K562 (cell line): ENCODE data around the gene SPAM1. TPM values are rescaled to one million over a fixed set of nuclear protein-coding genes. Genes with fewer than 3 reads are reported as not detected.

ENCODE experiments used
- DIDO1 ChIP-seq: fragments of 450-650 bp; IDR thresholded peaks from 2 replicates; pipeline ENCODE4 v1.6.1; 2016; ENCODE audit warnings: low read depth, missing biosample characterization, missing genetic modification characterization
- EP400 ChIP-seq: fragments of 450-650 bp; IDR thresholded peaks from 2 replicates; pipeline ENCODE4 v1.6.1; 2017; ENCODE audit warnings: antibody characterized with exemption, mild to moderate bottlenecking, moderate library complexity
- MAFF ChIP-seq: IDR thresholded peaks from 2 replicates; pipeline ENCODE4 v1.6.1; 2012; ENCODE audit warnings: low read length, improper control_type of control experiment
- MIER1 ChIP-seq: fragments of 450-650 bp; IDR thresholded peaks from 2 replicates; pipeline ENCODE4 v1.6.1; 2016; ENCODE audit warnings: antibody characterized with exemption, mild to moderate bottlenecking, low read depth
- RBBP5 ChIP-seq: fragments of 200-600 bp; sonication (generic); IDR thresholded peaks from 2 replicates; pipeline ENCODE4 v1.6.1; 2012; ENCODE audit warnings: borderline replicate concordance, mild to moderate bottlenecking, low read length, control low read depth, inconsistent platforms; ENCODE audit not compliant: insufficient read depth, poor library complexity, severe bottlenecking
- RFX5 ChIP-seq: IDR thresholded peaks from 2 replicates; pipeline ENCODE4 v1.6.1; 2011; ENCODE audit warnings: low read depth, mild to moderate bottlenecking, improper control_type of control experiment, low read length
- RUNX1 ChIP-seq: sonication (generic); IDR thresholded peaks from 2 replicates; pipeline ENCODE4 v1.6.1; 2016; ENCODE audit warnings: antibody characterized with exemption, low read depth
- ZFP30 ChIP-seq: fragments of 250-450 bp; sonication (Bioruptor Pico); IDR thresholded peaks from 2 replicates; pipeline ENCODE4 v1.8.0; 2022; ENCODE audit warnings: moderate library complexity, mild to moderate bottlenecking, inconsistent platforms, borderline replicate concordance
- polyA plus RNA-seq, 8 experiments: library from polyadenylated mRNA; depleted of rRNA in 4 of 8; stranded (reverse) in 5 of 8; unstranded in 3 of 8; fragments of >200 nt; fragmentation: Nextera tagmentation in 2 of 8; fragmentation: Illumina TruSeq in 1 of 8; extraction: Ambion mirVana in 2 of 8; extraction: Trizol in 1 of 8; gene quantifications; 2 replicates each; pipeline versions ENCODE4 v1.2.1 to v1.2.3, GENCODE V29; 2011 to 2014; ENCODE audit warnings: inconsistent platforms in 1 of 8, missing spikeins in 1 of 8
- total RNA-seq, 7 experiments: library from RNA; depleted of rRNA in 6 of 7; stranded (reverse); fragments of >200 nt in 6 of 7; fragmentation: Illumina TruSeq in 2 of 7; extraction: Trizol in 2 of 7; gene quantifications; 2 replicates each; pipeline versions ENCODE4 v1.2.1 to v1.2.3, GENCODE V29; 2011 to 2021; ENCODE audit warnings: low replicate concordance in 1 of 7
- TF ChIP-seq, protein P1 (sequence below): IDR thresholded peaks from 2 replicates; pipeline ENCODE4 v1.6.1; 2014; ENCODE audit warnings: antibody characterized with exemption
- TF ChIP-seq, protein P2 (sequence below): fragments of 150-350 bp; IDR thresholded peaks from 2 replicates; pipeline ENCODE4 v1.6.1; 2014; ENCODE audit warnings: low read depth, mild to moderate bottlenecking, low read length, borderline replicate concordance

The SPAM1 gene
- total and polyA plus RNA-seq, 9 of the 15 experiments (the other 6 are each of a cell fraction or from before 2014, with no cell fraction given), result not detected

DNA sequence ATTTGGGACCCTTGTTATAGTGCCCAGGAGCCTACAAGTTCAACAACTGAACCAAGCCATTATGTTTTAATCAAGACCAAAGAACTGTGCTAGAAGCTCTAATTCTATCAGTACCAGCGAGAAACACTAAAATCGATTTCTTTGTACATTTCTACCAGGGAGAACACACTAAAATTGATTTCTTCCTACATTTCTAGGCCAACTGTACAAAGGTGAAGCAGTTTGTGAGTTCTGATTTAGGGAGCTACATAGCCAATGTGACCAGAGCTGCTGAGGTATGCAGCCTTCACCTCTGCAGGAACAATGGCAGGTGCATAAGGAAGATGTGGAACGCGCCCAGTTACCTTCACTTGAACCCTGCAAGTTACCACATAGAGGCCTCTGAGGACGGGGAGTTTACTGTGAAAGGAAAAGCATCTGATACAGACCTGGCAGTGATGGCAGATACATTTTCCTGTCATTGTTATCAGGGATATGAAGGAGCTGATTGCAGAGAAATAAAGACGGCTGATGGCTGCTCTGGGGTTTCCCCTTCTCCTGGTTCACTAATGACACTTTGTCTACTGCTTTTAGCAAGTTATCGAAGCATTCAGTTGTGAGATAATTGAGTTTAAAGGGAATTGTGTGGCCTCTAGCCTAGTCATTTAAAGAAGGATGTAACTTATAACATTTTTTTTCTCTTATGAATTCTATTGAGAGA lies 48.3 kb upstream of the SPAM1 start (continued):
- TF ChIP-seq DIDO1 (no peak), MAFF (no peak), RUNX1 (no peak), ZFP30 (CRISPR knock-in tag) (no peak), MIER1 (no peak), EP400 (no peak), RFX5 (no peak), RBBP5 (no peak)
- TF ChIP-seq, protein P1, sequence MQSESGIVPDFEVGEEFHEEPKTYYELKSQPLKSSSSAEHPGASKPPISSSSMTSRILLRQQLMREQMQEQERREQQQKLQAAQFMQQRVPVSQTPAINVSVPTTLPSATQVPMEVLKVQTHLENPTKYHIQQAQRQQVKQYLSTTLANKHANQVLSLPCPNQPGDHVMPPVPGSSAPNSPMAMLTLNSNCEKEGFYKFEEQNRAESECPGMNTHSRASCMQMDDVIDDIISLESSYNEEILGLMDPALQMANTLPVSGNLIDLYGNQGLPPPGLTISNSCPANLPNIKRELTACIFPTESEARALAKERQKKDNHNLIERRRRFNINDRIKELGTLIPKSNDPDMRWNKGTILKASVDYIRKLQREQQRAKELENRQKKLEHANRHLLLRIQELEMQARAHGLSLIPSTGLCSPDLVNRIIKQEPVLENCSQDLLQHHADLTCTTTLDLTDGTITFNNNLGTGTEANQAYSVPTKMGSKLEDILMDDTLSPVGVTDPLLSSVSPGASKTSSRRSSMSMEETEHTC, result no peak
- TF ChIP-seq, protein P2, sequence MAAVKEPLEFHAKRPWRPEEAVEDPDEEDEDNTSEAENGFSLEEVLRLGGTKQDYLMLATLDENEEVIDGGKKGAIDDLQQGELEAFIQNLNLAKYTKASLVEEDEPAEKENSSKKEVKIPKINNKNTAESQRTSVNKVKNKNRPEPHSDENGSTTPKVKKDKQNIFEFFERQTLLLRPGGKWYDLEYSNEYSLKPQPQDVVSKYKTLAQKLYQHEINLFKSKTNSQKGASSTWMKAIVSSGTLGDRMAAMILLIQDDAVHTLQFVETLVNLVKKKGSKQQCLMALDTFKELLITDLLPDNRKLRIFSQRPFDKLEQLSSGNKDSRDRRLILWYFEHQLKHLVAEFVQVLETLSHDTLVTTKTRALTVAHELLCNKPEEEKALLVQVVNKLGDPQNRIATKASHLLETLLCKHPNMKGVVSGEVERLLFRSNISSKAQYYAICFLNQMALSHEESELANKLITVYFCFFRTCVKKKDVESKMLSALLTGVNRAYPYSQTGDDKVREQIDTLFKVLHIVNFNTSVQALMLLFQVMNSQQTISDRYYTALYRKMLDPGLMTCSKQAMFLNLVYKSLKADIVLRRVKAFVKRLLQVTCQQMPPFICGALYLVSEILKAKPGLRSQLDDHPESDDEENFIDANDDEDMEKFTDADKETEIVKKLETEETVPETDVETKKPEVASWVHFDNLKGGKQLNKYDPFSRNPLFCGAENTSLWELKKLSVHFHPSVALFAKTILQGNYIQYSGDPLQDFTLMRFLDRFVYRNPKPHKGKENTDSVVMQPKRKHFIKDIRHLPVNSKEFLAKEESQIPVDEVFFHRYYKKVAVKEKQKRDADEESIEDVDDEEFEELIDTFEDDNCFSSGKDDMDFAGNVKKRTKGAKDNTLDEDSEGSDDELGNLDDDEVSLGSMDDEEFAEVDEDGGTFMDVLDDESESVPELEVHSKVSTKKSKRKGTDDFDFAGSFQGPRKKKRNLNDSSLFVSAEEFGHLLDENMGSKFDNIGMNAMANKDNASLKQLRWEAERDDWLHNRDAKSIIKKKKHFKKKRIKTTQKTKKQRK, result no peak
